H7 (cell line): Measurements from ENCODE around the gene RWDD3. TPM values are rescaled to one million over a fixed set of nuclear protein-coding genes. Genes with fewer than 3 reads are reported as not detected.

ENCODE experiments used
- DNase-seq: peaks from one replicate; pipeline ENCODE4 v3.0.0; 2012
- H3K27me3 ChIP-seq: 2 replicates; pipeline ENCODE4 v1.6.0; 2011; ENCODE audit warnings: mild to moderate bottlenecking, low read length; ENCODE audit not compliant: control insufficient read depth, insufficient read depth
- H3K36me3 ChIP-seq: replicated peaks from 2 replicates; pipeline ENCODE4 v1.5.1; 2011; ENCODE audit warnings: low read length; ENCODE audit not compliant: control insufficient read depth, insufficient read depth
- H3K4me3 ChIP-seq: 2 replicates; pipeline ENCODE4 v1.5.1; 2011; ENCODE audit warnings: low read depth, mild to moderate bottlenecking, control low read depth, low read length, moderate library complexity; ENCODE audit not compliant: insufficient read depth
- total RNA-seq: library from RNA; depleted of rRNA; stranded (reverse); fragments of >200 nt; shearing (Covaris generic); gene quantifications from 2 replicates; pipeline ENCODE4 v1.2.3, GENCODE V29; 2014

The RWDD3 gene
- total RNA-seq, 1 experiment from 2014 or later, result 20.5 TPM

DNA sequence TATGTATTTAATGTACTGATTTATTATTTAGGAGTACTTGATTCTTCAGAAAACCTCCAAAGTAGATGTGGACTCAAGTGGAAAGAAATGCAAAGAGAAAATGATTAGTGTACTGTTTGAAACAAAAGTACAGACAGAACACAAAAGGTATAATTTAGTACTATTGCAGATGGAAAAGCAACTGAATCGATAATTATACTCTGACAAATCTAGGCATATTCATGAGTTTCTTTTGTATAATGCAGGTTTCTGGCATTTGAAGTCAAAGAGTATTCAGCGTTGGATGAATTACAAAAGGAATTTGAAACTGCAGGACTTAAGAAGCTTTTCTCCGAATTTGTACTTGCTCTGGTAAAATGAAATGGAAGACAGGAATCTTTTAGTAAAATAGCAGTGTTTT is 12.5 kb downstream of the RWDD3 start:
- DNase-seq, result no peak
- no peaks in the 10 kb centered on the region for H3K27me3 ChIP-seq
- no peak overlapping the region for H3K4me3 ChIP-seq
- H3K36me3 ChIP-seq, result peaks cover 1% of the 10 kb centered on the region

DNA sequence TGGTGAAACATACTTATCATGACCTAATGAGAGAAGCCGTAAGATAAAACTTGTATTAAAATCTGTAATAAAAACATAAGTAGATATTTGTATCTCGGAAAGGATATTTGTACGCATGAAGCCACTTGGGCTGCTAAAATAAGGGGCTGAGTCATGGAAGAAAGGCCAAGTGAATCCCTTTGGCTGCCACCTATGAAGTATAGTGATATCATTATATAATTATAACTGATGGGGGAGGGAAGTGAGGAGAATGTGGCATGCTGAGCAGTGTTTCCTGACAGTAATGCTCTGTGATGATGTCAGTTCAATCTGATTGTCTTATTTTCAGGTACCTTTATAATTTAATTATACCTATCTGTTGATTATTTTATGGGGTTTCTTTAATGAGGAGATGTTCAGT is 13.6 kb downstream of the RWDD3 start:
- peaks cover 1% of the 10 kb centered on the region; the same call in 1 of the 2 replicates for H3K36me3 ChIP-seq
- no peak for DNase-seq
- H3K27me3 ChIP-seq, result no peaks in the 10 kb centered on the region
- H3K4me3 ChIP-seq, result no peak overlapping the region

DNA sequence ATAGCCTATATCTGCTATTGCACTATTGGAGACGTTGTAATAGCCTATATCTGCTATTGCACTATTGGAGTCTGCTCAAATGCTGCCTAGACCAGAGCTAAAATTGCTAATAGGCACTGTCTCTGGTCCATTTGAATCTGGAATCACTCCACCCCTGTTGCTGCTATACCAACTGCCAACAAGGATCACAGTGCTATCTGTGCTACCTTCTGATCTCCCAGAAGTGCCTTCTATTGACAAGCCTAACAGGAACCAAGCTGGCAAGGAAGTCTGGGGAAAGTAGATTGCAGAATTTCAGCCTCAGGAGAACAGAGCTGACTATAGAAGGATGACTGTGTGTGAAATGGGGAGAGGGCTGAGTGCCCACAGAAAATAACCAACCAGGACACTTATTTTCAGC is 15.9 kb downstream of the RWDD3 start:
- Histone ChIP-seq H3K4me3 (no peak overlapping the region), H3K27me3 (no peaks in the 10 kb centered on the region), H3K36me3 (no peaks in the 10 kb centered on the region)
- no peak for DNase-seq

DNA sequence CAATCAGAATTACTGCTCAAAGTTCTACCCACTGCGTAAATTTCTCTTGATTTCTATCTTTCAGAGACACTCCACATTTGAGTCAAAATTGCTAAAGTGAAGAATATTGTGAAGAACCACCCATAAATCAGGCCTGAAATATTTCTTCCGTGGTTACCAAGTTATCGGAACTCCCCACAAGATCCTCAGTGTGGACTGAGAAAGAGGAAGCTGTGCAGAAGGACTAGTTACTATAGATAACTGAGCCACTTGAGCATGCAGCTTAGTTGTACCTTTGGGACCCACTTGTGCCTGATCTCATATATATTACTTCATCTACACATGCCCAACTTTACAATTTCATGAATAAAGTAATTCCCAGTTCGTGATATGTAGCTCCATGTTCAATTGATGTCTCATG is 18.4 kb downstream of the RWDD3 start:
- DNase-seq, result no peak
- Histone ChIP-seq H3K4me3 (no peak overlapping the region), H3K36me3 (no peaks in the 10 kb centered on the region), H3K27me3 (no peaks in the 10 kb centered on the region)

DNA sequence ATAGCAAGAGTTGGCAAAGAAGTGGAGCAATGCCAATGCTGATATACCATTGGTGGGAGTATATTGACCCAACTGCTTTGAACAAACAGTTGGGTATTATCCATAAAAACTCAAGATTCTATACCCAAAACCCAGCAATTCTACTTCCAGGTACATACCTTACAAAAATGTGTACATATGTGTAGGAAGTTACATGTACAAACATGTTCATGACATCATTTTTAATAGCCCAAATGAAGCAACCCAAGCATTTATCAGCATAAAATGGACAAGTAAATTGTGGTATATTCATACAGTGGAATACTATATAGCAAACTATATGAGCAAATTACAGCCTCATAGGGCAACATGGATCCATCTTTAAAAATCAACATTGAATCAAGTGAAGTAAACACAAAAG is 20.9 kb downstream of the RWDD3 start:
- DNase-seq, result no peak
- Histone ChIP-seq H3K27me3 (no peaks in the 10 kb centered on the region), H3K4me3 (no peak overlapping the region), H3K36me3 (no peaks in the 10 kb centered on the region)

DNA sequence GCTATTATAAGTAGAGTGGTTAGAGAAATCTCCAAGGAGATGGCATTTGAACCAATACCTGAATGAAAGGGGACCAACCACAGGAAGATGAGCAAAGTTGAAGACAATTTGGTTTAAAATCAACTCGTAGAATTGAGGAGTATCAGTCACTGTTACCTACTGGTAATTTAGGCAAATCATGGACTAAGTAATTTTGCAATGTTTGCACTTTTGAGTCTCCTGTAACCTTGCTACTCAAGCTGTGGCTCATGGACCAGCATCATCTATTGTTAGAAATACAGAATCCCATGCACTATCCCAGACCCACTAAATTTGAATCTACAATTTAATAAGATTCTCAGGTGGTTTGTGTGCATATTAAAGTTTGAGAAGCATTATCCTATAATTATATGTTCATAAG is 21.8 kb downstream of the RWDD3 start:
- DNase-seq, result no peak
- no peaks in the 10 kb centered on the region for H3K27me3 ChIP-seq
- no peak overlapping the region for H3K4me3 ChIP-seq
- H3K36me3 ChIP-seq, result no peaks in the 10 kb centered on the region

DNA sequence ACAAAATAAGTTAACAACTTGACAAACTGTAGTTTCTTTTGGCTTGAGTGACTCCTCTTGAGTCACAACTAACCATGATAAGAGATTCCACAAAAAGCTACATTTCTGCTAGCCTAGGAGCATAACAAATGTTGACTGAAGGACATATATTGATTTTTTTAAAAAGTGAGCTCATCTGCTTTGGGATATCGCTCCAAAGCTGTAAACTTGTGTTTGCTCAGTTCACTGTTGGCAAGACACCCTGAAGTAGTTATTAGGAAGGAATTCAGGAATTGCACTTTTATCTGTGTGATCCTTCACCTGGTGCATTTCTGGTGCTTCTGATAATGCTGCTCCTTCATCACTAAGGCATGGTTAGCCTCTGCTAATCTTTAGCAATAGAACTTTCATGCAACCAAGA is 23.7 kb downstream of the RWDD3 start:
- Histone ChIP-seq H3K27me3 (no peaks in the 10 kb centered on the region), H3K36me3 (no peaks in the 10 kb centered on the region), H3K4me3 (no peak overlapping the region)
- no peak for DNase-seq

DNA sequence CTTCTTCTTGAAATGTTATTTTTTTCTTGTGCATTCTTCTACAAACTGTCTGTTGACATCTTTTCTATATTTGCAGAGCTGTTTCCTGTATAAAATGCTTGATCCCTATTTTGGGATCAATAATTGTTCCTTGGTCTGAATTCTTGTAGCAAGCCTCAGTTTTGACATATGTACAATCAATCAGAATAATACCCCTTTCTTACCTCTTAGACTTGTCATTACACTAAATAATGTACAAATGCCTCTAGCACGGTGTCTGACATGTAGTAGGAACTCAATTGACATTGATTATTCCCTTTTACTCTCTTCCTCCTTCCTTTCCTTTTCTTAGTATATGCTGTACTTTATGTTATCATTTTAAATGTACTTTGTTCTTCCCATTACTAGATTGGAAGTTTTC is 25.2 kb downstream of the RWDD3 start:
- H3K27me3 ChIP-seq, result no peaks in the 10 kb centered on the region

DNA sequence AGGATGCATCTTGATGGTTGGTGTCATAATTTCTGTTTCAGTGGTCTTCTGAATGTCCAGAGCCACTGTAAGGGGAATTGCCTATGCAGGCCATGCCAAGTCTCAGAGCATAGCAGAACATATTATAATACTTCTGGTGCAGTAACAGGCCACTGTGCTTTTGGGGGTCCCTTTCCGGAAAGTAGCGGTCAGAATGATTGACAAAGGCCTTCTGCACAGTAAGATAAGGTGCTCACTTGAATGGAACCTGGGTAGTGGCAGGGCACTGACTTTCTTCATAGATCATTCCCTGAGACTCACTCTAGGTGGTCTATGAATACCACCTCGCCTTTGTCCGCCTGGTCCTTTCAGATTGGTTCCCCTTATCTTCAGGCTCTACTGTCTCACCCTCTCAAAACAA is 28.9 kb downstream of the RWDD3 start:
- Histone ChIP-seq H3K4me3 (no peak overlapping the region), H3K27me3 (no peaks in the 10 kb centered on the region), H3K36me3 (no peaks in the 10 kb centered on the region)
- no peak for DNase-seq

More for the DNA sequence above, 25.2 kb downstream of the RWDD3 start:
- no peaks in the 10 kb centered on the region for H3K36me3 ChIP-seq
- DNase-seq, result no peak
- H3K4me3 ChIP-seq, result no peak overlapping the region

DNA sequence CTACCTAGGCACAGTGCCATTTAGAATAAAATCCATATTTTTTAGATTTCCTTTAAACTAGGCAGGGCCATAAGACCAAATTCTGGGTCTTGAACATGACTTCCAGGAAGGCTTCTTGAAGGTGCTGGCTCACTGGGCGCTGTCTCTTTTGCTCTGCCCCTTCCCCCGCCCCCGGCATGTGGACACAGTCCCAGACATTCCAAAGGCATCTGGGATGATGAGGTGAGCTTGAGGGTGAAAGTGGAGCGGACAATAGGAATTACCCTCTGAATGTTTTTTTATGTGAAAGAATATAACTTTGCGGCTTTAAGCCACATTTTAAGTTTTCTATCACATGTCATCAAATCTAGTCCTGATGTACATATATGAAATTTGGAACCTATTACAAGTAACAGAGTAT is 29.4 kb downstream of the RWDD3 start:
- Histone ChIP-seq H3K27me3 (no peaks in the 10 kb centered on the region), H3K4me3 (no peak overlapping the region), H3K36me3 (no peaks in the 10 kb centered on the region)
- DNase-seq, result no peak

DNA sequence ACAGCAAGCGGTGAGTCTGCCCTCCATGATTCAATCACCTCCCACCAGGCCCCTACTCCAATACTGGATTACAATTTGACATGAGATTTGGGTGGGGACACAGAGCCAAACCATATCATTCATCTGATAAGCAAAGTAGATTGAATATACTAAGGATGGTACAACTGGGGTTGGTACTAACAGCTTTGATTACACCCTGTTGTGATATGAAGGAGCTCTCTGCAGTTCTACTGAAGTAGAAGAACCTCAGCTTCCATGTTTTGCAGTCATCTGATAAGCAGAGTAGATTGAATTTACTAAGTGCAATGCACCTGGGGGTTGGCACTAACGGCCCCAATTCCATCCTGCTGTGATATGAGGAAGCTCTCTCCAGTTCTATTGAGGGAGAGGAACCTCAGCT is 31.1 kb downstream of the RWDD3 start:
- DNase-seq, result no peak

DNA sequence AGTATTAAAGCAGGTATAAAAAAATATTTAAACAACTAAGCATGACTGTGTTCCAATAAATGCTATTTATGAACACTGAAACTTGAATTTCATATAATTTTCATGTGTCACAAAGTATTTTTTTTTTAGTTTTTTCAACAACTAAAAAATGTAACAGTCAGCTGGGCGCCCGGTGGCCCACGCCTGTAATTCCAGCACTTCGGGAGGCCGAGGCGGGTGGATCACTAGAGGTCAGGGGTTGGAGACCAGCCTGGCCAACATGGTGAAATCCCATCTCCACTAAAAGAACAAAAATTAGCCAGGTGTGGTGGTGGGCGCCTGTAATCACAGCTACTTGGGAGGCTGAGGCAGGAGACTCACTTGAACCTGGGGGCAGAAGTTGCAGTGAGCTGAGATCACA is 42.4 kb downstream of the RWDD3 start:
- Histone ChIP-seq H3K36me3 (no peaks in the 10 kb centered on the region), H3K27me3 (no peaks in the 10 kb centered on the region), H3K4me3 (no peak overlapping the region)
- no peak for DNase-seq

More for the DNA sequence above, 31.1 kb downstream of the RWDD3 start:
- no peaks in the 10 kb centered on the region for H3K36me3 ChIP-seq
- no peak overlapping the region for H3K4me3 ChIP-seq
- no peaks in the 10 kb centered on the region for H3K27me3 ChIP-seq

DNA sequence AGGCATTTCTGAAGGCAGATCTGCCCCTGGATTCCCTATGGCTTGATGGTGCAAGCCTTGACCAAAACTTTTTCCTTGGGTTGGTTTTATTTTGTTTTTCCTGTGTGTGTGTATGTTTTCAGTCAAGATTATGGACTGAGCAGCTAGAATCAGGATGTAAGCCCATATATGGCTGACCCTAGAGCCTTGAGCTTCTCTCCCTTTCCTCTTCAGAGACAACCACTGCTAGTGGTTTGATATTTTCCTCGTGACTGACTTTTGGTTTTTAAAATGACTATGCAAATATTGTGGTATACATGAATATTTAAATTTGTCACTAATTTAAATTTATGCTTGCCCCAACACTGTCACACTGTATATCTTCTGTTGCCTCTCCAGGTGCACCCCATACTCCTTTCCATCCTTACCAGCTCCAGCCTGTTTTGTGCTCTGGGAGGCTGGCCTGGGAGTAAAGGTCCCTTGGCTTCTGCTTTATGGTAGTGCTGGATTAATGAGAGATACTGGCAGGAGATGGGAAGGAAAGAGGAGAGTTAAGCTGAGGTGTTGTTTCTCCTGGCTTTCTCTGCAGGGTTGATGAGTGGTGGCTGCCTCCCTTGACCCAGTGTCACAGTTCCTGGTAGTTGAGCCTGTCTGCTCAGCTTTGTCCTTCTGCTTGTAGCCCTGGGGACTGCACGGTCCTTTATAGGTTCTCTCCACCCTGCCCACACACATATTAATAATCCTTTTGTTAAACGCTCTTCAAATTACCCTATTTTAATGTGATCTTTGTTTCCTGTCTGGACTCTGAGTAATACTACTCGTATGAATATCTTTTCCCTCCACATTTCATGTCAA is 44.4 kb downstream of the RWDD3 start:
- DNase-seq, result no peak
- Histone ChIP-seq H3K27me3 (no peaks in the 10 kb centered on the region), H3K36me3 (no peaks in the 10 kb centered on the region), H3K4me3 (no peak overlapping the region)

DNA sequence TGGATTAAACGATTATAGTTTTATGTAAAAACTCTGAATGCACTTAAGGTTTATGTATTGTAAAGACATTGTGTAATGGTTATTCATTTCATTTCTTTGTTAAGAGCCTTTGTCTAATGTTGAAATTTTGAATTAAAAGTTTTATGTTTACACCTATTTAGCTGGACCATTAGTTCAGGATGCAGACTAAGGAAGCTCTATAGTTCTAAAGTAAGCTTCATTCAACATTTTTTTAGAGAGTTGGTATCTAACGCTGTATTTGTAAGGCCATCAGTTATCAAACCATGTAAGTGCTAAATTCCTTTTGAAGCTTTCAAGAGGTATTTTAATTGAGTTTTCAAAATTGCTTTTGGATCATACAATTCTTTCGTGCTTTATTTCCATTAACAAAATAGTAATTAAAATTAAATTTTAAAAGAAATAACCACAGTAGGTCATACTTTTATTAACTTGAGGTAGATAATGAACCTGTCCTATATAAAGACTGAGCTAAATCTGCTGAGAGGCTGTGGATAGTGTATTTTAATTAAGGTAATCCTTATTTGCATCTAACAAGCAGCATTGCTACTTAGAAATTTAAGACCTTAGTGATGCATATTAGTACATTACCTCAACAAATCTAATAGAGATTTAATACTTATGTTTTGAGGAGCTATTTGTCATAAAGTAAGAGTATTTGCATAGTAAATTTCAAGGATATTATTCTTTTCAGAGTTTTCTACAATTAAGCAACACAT is 47.9 kb downstream of the RWDD3 start:
- Histone ChIP-seq H3K27me3 (no peaks in the 10 kb centered on the region), H3K36me3 (no peaks in the 10 kb centered on the region), H3K4me3 (no peak overlapping the region)
- DNase-seq, result no peak

DNA sequence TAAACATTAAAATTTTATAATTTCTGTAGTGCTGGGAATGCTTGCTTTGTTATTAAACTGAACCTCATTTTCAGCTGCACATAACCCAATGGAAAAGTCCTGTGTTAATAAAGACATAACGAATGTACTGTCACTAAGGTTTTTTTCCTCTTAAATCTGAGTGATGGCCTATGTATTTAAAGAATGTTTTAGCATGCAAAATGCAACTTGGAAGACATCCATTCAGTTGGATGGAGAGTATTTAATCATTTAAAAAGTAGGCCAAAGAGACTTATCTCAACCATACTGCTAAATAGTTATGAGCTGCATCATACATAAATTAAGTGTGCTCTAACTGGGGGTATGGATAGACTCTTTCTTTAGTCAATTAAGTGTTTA is 48.5 kb downstream of the RWDD3 start:
- H3K4me3 ChIP-seq, result no peak overlapping the region

More for the DNA sequence above, 48.5 kb downstream of the RWDD3 start:
- Histone ChIP-seq H3K36me3 (no peaks in the 10 kb centered on the region), H3K27me3 (no peaks in the 10 kb centered on the region)
- no peak for DNase-seq
